Activated naive CD4-positive, alpha-beta T cell treated with anti-CD3 and anti-CD28 coated beads for 36 hours (primary cell): ENCODE results near the gene SERPINB7. TPM values are rescaled to one million over a fixed set of nuclear protein-coding genes. Genes with fewer than 3 reads are reported as not detected.
"Not testable (repeated sequence)": the region's sequence is repeated elsewhere in the genome, so short reads cannot be mapped to it uniquely, and the experiment has no call there.

Source experiments
- CTCF ChIA-PET: fragments of 350-600 bp; sonication (Branson Sonifier 250); formaldehyde crosslinking; loops from one replicate; lab custom pipeline; 2021; ENCODE audit warnings: antibody characterized with exemption; lab: Charles Lee
- DNase-seq: peaks from one replicate; pipeline ENCODE4 v3.0.0-alpha.2; 2020
- H3K27ac Mint-ChIP-seq: one replicate; pipeline ENCODE4 v1.8.0; 2021; ENCODE audit warnings: mild to moderate bottlenecking, mixed read lengths
- H3K27me3 Mint-ChIP-seq: one replicate; pipeline ENCODE4 v1.8.0; 2021; ENCODE audit warnings: low read depth, mixed read lengths
- H3K36me3 Mint-ChIP-seq: one replicate; pipeline ENCODE4 v1.8.0; 2021; ENCODE audit warnings: low read depth, mixed read lengths
- H3K4me1 Mint-ChIP-seq: one replicate; pipeline ENCODE4 v1.8.0; 2021; ENCODE audit warnings: low read depth, mixed read lengths
- H3K4me3 Mint-ChIP-seq: one replicate; pipeline ENCODE4 v1.8.0; 2021; ENCODE audit warnings: mild to moderate bottlenecking, moderate library complexity, mixed read lengths
- H3K9me3 Mint-ChIP-seq: one replicate; pipeline ENCODE4 v1.8.0; 2021; ENCODE audit warnings: mixed read lengths
- intact Hi-C: fragments of 100-400 bp; cut with micrococcal nuclease; formaldehyde crosslinking; loops from one replicate; pipeline ENCODE4 v1.15.1; 2023
- total RNA-seq, 2 experiments: library from RNA; stranded (reverse); gene quantifications; one replicate each; pipeline ENCODE4 v1.2.3, GENCODE V29; 2021

Gene SERPINB7
- total RNA-seq, 2 experiments from 2014 or later = not detected

DNA sequence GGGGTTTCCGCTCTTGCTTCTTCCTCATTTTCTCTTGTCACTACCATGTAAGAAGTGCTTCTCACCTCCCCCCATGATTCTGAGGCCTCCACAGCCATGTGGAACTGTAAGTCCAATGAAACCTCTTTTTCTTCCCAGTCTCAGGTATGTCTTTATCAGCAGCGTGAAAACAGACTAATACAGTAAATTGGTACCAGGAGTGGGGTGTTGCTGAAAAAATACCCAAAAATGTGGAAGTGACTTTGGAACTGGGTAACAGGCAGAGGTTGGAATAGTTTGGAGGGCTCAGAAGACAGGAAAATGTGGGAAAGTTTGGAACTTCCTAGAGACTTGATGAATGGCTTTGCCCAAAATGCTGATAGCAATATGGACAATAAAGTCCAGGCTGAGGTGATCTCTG, 15.4 kb upstream of the SERPINB7 start:
- CTCF ChIA-PET, DNase-seq, H3K27ac Mint-ChIP-seq, intact Hi-C loops, H3K36me3 Mint-ChIP-seq, H3K4me3 Mint-ChIP-seq, H3K9me3 Mint-ChIP-seq, H3K27me3 Mint-ChIP-seq, H3K4me1 Mint-ChIP-seq: not testable (repeated sequence)

DNA sequence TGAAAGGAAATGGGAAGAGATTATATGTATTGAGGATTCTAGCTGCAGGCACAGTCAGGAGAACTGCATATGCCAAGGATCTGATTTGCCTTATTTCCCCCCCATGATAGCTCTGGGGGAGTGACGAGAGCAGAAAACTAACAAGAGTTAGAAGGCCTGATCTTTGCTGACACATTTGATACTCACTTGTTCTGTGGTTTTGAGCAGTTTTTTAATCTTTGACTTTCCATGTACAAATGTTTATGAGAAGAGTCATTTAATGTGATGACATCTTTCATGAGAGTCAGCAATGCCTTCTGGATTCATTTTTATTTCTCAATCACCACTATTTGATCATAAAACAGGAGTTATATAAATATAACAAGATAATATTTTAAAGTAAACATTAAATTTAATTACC, 12.7 kb upstream of the SERPINB7 start:
- peaks cover 10% of the 10 kb centered on the region for H3K9me3 Mint-ChIP-seq
- H3K4me3 Mint-ChIP-seq = no peak overlapping the region
- DNase-seq = no peak
- CTCF ChIA-PET = no interaction called here
- H3K36me3 Mint-ChIP-seq = no peaks in the 10 kb centered on the region
- no peaks in the 10 kb centered on the region for H3K4me1 Mint-ChIP-seq
- H3K27ac Mint-ChIP-seq = no peak overlapping the region
- H3K27me3 Mint-ChIP-seq = no peaks in the 10 kb centered on the region
- intact Hi-C loops = no loop called here

DNA sequence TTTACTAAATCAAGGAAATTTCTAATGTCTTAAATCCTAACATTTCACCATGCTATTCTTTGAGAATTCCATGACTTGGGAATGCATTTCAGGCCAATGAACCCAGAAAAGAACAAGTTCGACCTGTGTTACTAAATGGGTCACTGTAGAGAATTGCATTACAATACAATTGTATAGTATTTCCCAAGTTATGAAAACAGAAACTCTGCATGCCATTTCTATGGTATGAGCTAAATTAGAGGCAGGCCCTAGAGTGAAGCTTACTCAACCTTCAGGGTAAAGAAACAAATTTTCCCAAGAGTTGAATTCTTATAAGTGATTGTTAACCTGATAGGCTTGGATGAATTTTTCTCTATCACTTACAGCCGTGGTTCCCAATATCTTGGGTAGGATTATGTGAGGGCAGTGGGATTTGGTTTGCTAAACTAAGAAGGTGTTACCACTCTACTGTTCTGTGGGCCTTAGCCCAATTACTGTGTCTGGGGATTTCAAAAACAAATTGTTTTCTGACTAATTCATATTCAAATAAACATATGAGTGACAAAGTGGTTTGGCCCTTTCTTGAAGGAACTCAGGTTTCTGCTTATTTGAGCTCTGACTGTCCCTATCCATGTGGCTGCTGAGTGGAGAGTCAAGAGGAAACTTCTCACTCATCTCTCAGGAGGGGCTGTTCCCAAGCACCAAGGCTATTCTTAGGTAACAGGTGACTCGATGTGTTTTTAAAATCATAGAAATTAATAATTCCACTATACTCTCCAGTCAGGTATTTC, 11.2 kb upstream of the SERPINB7 start:
- H3K4me3 Mint-ChIP-seq = no peak overlapping the region
- DNase-seq = no peak
- CTCF ChIA-PET = interaction anchor here (0.6 kb wide), 1 partner anchor 253 kb away, joined by 3 read pairs; no protein-coding TSS in a partner anchor
- peaks cover 10% of the 10 kb centered on the region for H3K9me3 Mint-ChIP-seq
- no peaks in the 10 kb centered on the region for H3K4me1 Mint-ChIP-seq
- H3K36me3 Mint-ChIP-seq = no peaks in the 10 kb centered on the region
- no peak overlapping the region for H3K27ac Mint-ChIP-seq
- H3K27me3 Mint-ChIP-seq = no peaks in the 10 kb centered on the region
- intact Hi-C loops = no loop called here

DNA sequence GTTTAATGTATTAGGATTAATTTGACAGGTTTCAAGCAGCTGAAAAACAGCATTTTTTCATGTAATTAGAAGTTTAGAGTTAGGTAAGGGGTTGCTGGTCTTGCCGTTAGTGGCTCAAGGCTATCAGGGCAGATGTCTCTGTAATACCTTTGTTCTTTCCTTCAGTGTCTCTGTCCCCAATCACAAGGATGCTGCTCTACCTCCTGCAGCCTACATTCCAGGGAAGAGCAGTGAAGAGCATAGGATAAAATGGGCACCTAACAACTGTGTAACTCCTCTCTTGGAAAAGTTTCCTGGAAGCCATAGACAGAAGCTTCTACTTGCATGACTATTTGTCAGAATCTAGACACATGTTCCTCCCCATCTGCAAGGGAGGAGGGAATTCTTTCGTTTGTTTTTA, 9.4 kb upstream of the SERPINB7 start:
- Mint-ChIP-seq H3K9me3 (no peaks in the 10 kb centered on the region), H3K36me3 (no peaks in the 10 kb centered on the region), H3K27ac (no peak overlapping the region), H3K4me1 (no peaks in the 10 kb centered on the region), H3K27me3 (no peaks in the 10 kb centered on the region), H3K4me3 (no peak overlapping the region)
- no peak for DNase-seq
- CTCF ChIA-PET = no interaction called here
- intact Hi-C loops = no loop called here

DNA sequence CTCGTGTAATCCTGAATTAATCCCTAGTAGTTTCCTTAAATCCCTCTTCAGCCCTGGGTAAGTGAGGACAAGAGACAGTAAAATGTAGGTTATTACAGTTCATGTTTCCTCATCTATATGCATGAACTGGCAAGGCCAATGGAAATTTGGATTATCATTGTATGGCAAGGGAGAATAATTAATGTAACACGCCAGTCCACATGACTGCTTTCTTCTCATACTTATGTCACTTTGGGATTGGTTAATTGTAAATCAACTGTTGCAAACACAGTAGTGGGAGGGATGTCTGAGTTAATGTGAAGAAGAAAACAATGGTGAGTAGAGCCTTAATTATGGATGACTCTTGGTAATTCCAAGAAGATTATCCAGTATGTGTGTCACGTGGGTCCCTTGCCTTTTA, 1.7 kb upstream of the SERPINB7 start:
- intact Hi-C loops = no loop called here
- DNase-seq = no peak
- H3K27me3 Mint-ChIP-seq = peaks cover 6% of the 10 kb centered on the region
- no peak overlapping the region for H3K4me3 Mint-ChIP-seq
- no peaks in the 10 kb centered on the region for H3K36me3 Mint-ChIP-seq
- H3K9me3 Mint-ChIP-seq = no peaks in the 10 kb centered on the region
- CTCF ChIA-PET = no interaction called here
- H3K27ac Mint-ChIP-seq = no peak overlapping the region
- H3K4me1 Mint-ChIP-seq = no peaks in the 10 kb centered on the region

DNA sequence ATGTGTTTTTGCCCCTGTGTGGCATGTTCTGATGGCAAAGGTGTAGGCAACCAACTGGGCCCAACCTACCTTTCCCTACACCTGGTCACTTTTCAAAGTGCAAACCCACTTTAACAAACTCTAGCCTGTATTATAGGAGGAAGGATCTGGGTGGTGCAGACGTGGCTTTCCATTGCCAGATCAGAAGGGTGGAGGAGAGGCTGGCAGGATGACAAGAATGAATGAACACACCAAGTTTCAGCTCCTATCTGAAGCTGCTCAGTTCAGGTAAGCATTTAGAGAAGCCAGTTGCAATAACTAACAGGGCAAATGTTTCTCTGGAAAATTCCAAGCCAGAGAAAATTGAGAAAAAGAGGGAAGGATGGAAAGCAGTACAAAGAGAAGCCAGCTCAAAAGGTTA, 707 bp upstream of the SERPINB7 start:
- H3K36me3 Mint-ChIP-seq = no peaks in the 10 kb centered on the region
- no peak for DNase-seq
- no peaks in the 10 kb centered on the region for H3K9me3 Mint-ChIP-seq
- no peak overlapping the region for H3K27ac Mint-ChIP-seq
- peaks cover 6% of the 10 kb centered on the region for H3K27me3 Mint-ChIP-seq
- intact Hi-C loops = no loop called here
- no peaks in the 10 kb centered on the region for H3K4me1 Mint-ChIP-seq
- CTCF ChIA-PET = no interaction called here
- H3K4me3 Mint-ChIP-seq = no peak overlapping the region

DNA sequence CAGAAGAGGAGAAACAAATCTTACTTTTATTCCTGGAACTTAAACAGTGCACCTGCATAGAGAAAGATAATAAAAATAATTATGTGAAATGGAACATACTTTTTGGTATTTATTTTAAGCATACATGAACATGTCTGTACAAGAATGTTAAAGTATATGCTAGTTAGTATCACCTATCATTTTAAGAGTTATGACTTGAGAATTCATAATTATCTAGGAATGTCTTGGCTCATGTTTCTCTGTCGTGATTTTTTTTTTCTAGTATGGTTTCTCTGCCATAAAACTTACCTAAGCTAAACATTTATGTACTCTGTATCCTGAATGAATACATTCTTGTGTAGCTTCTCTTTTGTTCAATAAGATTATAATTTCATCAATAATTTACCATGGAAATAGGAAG, 4.2 kb downstream of the SERPINB7 start:
- Mint-ChIP-seq H3K9me3 (no peaks in the 10 kb centered on the region), H3K4me1 (no peaks in the 10 kb centered on the region), H3K36me3 (no peaks in the 10 kb centered on the region), H3K4me3 (no peak overlapping the region), H3K27ac (no peak overlapping the region), H3K27me3 (no peaks in the 10 kb centered on the region)
- intact Hi-C loops = loop anchor here (1.0 kb wide), 1 partner anchor 34 kb away; no protein-coding TSS in a partner anchor
- CTCF ChIA-PET = no interaction called here
- no peak for DNase-seq

DNA sequence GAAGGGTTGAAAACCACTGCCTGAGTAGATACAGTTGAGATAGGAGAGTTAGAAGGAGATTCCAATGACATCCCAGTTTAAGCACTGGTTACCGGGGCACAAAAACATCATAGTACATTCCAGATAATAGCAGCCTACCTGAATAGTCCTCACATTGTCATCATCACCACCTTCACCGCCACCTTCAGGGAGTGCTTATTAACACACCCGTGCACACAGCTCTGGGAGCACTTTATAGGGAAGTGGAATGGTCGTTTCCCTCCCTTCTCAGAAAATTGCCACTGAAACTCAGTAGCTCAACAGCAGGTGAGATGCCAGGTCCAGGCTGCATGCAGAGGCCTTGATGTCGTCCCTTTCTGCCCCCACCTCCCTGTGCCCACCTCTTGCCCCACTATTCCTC, 8.2 kb downstream of the SERPINB7 start:
- Mint-ChIP-seq H3K27ac (no peak overlapping the region), H3K36me3 (no peaks in the 10 kb centered on the region), H3K4me3 (no peak overlapping the region), H3K4me1 (no peaks in the 10 kb centered on the region), H3K27me3 (no peaks in the 10 kb centered on the region), H3K9me3 (no peaks in the 10 kb centered on the region)
- intact Hi-C loops = no loop called here
- CTCF ChIA-PET = interaction anchor here (0.7 kb wide), 1 partner anchor 153 kb away, joined by 3 read pairs; no protein-coding TSS in a partner anchor
- DNase-seq = peak; percentile 5

DNA sequence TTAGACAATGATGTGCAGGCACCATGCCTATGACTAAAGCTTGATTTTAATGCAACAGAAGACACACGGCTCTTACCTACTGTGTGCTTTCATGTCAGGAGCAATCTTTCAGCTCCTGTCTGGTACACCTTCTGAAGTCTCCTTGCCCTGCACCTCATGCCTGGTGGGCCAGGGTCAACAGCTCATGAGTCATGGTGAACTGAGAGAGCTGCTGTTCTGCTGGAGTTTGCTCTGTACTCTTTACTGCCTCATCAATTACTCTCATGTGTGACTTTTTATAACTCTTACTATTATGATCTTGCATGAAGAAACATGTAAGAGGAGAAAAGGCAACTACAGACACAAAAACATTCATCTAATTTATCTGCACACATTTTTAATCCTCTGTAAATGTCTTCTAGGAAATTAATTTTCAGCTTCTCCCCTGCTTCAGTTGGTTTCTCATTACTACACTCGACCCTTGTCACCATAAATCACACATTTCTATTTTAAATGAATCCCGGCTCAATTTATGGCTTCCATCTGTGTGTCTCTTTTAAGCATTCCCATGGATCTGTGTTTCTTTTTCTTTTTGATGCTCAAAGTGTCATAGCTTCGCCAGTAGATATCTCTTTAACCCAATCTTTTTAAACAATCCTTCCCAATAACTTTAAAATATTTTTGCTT, 9.7 kb downstream of the SERPINB7 start:
- no peaks in the 10 kb centered on the region for H3K36me3 Mint-ChIP-seq
- H3K4me1 Mint-ChIP-seq = peaks cover 6% of the 10 kb centered on the region
- H3K27ac Mint-ChIP-seq = no peak overlapping the region
- no peak for DNase-seq
- H3K4me3 Mint-ChIP-seq = no peak overlapping the region
- CTCF ChIA-PET = no interaction called here
- intact Hi-C loops = no loop called here
- no peaks in the 10 kb centered on the region for H3K27me3 Mint-ChIP-seq
- H3K9me3 Mint-ChIP-seq = no peaks in the 10 kb centered on the region

DNA sequence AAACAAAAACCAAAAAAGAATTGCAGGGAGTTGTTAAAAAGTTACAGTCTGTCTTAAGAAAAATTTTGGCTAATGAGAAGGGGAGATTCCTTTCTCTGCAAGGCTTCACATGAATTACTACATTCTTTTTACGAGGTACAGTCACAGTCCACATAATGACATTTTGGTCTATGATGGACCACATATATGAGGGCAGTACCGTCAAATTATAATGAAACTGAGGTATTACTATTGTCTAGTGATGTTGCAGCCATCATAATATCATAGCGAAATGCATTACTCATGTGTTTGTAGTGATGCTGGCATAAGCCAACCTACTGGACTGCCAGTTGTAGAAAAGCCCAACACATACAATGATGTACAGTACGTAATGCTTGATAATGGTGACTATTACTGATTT, 12.5 kb downstream of the SERPINB7 start:
- Mint-ChIP-seq H3K27me3 (no peaks in the 10 kb centered on the region), H3K36me3 (no peaks in the 10 kb centered on the region), H3K4me3 (no peak overlapping the region), H3K4me1 (peaks cover 6% of the 10 kb centered on the region), H3K27ac (no peak overlapping the region), H3K9me3 (peaks cover 1% of the 10 kb centered on the region)
- CTCF ChIA-PET = no interaction called here
- no peak for DNase-seq
- intact Hi-C loops = loop anchor here (1.0 kb wide), 1 partner anchor 164 kb away; no protein-coding TSS in a partner anchor

DNA sequence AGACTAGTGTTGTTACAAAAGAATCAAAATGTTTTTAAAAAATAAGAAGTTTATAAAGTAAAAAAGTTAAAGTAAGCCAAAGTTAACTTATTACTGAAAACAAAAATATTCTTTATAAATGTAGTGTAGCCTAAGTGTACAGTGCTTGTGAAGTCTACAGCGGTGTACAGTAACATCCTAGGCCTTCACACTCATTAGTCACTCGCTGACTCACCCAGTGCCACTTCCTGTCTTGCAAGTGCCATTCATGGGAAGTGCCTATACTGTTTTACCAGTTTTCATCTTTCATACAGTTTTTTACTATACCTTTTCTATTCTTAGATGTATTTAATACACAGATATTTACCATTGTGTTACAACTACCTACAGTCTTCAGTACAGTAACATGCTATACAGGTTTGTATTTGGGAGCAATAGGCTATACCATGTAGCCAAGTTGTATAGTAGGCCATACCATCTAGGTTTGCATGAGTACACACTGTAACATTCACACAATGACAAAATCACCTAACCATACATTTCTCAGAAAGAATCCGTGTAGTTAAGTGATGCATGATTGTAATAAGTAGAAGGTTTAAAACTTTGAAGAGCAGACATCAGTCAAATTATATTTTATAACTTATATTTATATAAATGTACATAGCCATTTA, 13.4 kb downstream of the SERPINB7 start:
- intact Hi-C loops = loop anchor here (1.0 kb wide), 1 partner anchor 163 kb away; no protein-coding TSS in a partner anchor
- Mint-ChIP-seq H3K9me3 (peaks cover 1% of the 10 kb centered on the region), H3K36me3 (no peaks in the 10 kb centered on the region), H3K4me3 (no peak overlapping the region), H3K4me1 (peaks cover 6% of the 10 kb centered on the region), H3K27ac (no peak overlapping the region), H3K27me3 (no peaks in the 10 kb centered on the region)
- DNase-seq = peak; percentile 81
- CTCF ChIA-PET = interaction anchor here (1.3 kb wide), 1 partner anchor 272 kb away, joined by 3 read pairs; no protein-coding TSS in a partner anchor

DNA sequence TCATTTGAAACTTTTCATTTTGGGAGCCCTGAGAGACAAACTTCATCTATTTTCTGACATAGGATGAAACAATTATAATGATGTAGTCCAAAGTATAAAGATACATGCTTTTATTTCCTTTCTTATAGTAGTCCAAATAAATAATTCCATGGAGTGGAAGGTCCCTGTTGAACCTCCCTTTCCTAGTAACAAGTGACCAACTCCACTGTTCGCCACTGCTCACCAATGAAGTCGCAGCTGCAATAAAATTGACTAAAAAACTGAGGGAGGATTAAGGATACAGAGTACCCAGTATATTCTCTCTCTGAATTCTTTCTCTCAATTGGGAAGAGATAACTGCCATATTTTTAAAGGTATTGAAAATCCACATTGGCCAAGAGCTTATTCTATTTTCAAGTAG, 14.1 kb downstream of the SERPINB7 start:
- intact Hi-C loops = no loop called here
- Mint-ChIP-seq H3K36me3 (no peaks in the 10 kb centered on the region), H3K27me3 (no peaks in the 10 kb centered on the region), H3K9me3 (peaks cover 1% of the 10 kb centered on the region), H3K27ac (no peak overlapping the region), H3K4me3 (no peak overlapping the region), H3K4me1 (peaks cover 6% of the 10 kb centered on the region)
- no peak for DNase-seq
- CTCF ChIA-PET = interaction anchor here (1.3 kb wide), 1 partner anchor 273 kb away, joined by 3 read pairs; no protein-coding TSS in a partner anchor
